ENCODE data around the gene KRTAP9-7.
A peak's percentile ranks its signal among the peaks of the same experiment; 100 is the strongest.
"Not testable (repeated sequence)": the region's sequence is repeated elsewhere in the genome, so short reads cannot be mapped to it uniquely, and the experiment has no call there.

The KRTAP9-7 gene, protein sequence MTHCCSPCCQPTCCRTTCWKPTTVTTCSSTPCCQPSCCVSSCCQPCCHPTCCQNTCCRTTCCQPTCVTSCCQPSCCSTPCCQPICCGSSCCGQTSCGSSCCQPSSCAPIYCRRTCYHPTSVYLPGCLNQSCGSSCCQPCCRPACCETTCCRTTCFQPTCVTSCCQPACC

DNA sequence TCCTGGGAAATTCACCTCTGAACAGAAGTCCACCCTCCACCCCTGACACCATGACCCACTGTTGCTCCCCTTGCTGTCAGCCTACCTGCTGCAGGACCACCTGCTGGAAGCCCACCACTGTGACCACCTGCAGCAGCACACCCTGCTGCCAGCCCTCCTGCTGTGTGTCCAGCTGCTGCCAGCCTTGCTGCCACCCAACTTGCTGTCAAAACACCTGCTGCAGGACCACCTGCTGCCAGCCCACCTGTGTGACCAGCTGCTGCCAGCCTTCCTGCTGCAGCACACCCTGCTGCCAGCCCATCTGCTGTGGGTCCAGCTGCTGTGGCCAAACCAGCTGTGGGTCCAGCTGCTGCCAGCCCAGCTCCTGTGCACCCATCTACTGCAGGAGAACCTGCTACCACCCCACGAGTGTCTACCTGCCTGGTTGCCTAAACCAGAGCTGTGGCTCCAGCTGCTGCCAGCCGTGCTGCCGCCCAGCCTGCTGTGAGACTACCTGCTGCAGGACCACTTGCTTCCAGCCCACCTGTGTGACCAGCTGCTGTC, at the start of gene KRTAP9-7:
Gene KRTAP9-7, plus strand, starts transcription at position 51 of the 543 bp plus-strand sequence. Its CDS starts 0 bp downstream, at position 51.
- ATAC-seq, H3K9me3 Mint-ChIP-seq, H3K4me3 Mint-ChIP-seq, H3K4me1 Mint-ChIP-seq, H3K27ac Mint-ChIP-seq, H3K36me3 Mint-ChIP-seq: not testable (repeated sequence)
- H3K27me3 Mint-ChIP-seq = peaks cover 24% of the 10 kb centered on the region

DNA sequence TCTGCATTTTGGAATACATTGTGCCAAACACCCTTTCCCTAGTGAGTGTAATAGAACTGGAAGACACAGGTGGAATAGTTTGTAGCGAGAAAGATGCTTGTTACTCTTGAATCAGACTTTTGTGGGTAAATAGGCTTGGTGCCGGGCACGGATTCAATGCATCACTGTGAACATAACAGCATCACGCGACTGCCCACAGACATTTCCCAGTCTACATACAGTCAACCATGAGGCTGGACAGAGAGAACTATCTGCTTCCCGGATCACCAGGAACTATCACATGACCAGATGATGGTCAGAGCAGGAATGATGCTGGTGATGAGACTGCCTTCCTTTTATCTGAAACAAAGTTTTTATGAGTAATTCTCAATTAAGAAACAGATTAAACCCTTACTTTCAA, 49.4 kb upstream of the KRTAP9-7 start:
- H3K27me3 Mint-ChIP-seq = peaks cover 41% of the 10 kb centered on the region
- H3K4me1 Mint-ChIP-seq = peaks cover 8% of the 10 kb centered on the region

DNA sequence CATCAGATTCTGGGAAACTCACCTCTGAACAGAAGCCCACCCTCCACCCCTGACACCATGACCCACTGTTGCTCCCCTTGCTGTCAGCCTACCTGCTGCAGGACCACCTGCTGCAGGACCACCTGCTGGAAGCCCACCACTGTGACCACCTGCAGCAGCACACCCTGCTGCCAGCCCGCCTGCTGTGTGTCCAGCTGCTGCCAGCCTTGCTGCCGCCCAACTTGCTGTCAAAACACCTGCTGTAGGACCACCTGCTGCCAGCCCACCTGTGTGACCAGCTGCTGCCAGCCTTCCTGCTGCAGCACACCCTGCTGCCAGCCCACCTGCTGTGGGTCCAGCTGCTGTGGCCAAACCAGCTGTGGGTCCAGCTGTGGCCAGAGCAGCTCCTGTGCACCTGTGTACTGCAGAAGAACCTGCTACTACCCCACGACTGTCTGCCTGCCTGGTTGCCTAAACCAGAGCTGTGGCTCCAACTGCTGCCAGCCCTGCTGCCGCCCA, 48.9 kb upstream of the KRTAP9-7 start, which contains the start of gene KRTAP9-2:
Gene KRTAP9-2, plus strand, starts transcription at position 51 of the 498 bp plus-strand sequence. Its CDS starts 7 bp downstream, at position 58.
- peaks cover 40% of the 10 kb centered on the region for H3K27me3 Mint-ChIP-seq
- ATAC-seq, H3K36me3 Mint-ChIP-seq, H3K9me3 Mint-ChIP-seq, H3K4me3 Mint-ChIP-seq, H3K27ac Mint-ChIP-seq, H3K4me1 Mint-ChIP-seq: not testable (repeated sequence)

More for the DNA sequence above, 49.4 kb upstream of the KRTAP9-7 start:
- Mint-ChIP-seq H3K4me3 (no peak overlapping the region), H3K9me3 (peaks cover 3% of the 10 kb centered on the region), H3K36me3 (no peaks in the 10 kb centered on the region), H3K27ac (no peak overlapping the region)
- no peak for ATAC-seq

DNA sequence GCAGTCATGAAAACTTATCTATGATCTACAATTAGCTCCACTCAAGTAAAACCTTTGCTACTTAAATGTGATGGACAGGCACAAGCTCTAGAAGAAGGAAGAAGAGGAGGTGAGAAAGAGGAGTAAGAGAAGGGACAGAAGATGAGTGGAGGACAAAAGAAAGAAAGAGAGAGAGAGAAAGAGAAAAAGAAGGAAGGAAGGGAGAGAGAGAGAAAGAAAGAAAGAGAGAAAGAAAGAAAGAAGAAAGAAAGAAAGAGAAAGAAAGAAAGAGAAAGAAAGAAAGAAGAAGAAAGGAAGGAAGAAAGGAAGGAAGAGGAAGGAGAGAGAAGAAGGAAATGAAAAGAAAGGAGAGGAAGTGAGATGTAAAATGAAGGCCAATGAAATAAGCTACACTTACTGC, 45.4 kb upstream of the KRTAP9-7 start:
- Mint-ChIP-seq H3K9me3 (peaks cover 3% of the 10 kb centered on the region), H3K36me3 (no peaks in the 10 kb centered on the region), H3K27me3 (peaks cover 50% of the 10 kb centered on the region), H3K4me3 (no peak overlapping the region), H3K4me1 (peaks cover 8% of the 10 kb centered on the region), H3K27ac (no peak overlapping the region)
- ATAC-seq = no peak

DNA sequence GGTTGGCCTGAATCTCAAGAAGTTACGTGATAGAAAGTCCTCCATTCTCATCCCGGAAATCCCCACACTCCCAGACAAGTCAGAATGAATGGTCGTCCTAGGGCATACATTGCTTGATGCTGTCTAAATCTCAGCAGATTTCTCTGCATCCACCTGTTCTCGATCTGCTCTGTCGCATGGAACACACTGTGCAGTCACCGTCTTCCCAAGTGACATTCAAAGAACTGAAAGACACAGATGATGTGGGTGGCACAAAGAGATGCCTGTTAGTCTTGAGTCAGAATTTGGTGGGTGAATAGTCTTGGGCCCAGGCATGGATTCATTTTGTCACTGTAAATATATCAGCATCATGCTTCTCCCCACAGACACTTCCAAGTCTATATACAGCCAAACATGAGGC, 43.8 kb upstream of the KRTAP9-7 start:
- no peak for ATAC-seq
- peaks cover 8% of the 10 kb centered on the region for H3K4me1 Mint-ChIP-seq
- H3K4me3 Mint-ChIP-seq = no peak overlapping the region
- H3K36me3 Mint-ChIP-seq = no peaks in the 10 kb centered on the region
- peaks cover 3% of the 10 kb centered on the region for H3K9me3 Mint-ChIP-seq
- no peak overlapping the region for H3K27ac Mint-ChIP-seq
- peaks cover 60% of the 10 kb centered on the region for H3K27me3 Mint-ChIP-seq

DNA sequence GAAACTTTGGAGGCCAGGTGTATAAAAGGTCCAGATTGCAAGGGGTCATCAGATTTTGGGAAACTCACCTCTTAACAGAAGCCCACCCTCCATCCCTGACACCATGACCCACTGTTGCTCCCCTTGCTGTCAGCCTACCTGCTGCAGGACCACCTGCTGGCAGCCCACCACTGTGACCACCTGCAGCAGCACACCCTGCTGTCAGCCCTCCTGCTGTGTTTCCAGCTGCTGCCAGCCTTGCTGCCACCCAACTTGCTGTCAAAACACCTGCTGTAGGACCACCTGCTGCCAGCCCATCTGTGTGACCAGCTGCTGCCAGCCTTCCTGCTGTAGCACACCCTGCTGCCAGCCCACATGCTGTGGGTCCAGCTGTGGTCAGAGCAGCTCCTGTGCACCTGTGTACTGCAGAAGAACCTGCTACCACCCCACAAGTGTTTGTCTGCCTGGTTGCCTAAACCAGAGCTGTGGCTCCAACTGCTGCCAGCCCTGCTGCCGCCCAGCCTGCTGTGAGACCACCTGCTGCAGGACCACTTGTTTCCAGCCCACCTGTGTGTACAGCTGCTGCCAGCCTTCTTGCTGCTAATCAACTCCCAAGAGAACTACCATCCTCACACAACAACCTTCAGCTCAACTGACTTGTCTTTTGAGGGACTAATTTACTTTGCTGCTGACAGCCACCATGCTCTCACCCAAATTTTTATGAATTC, 42.9 kb upstream of the KRTAP9-7 start, which contains the start of gene KRTAP9-3:
Gene KRTAP9-3, plus strand, starts transcription at position 51 of the 707 bp plus-strand sequence. Its CDS starts 53 bp downstream, at position 104.
- H3K4me3 Mint-ChIP-seq, H3K4me1 Mint-ChIP-seq, H3K9me3 Mint-ChIP-seq, H3K36me3 Mint-ChIP-seq, ATAC-seq, H3K27ac Mint-ChIP-seq: not testable (repeated sequence)
- H3K27me3 Mint-ChIP-seq = peaks cover 65% of the 10 kb centered on the region

DNA sequence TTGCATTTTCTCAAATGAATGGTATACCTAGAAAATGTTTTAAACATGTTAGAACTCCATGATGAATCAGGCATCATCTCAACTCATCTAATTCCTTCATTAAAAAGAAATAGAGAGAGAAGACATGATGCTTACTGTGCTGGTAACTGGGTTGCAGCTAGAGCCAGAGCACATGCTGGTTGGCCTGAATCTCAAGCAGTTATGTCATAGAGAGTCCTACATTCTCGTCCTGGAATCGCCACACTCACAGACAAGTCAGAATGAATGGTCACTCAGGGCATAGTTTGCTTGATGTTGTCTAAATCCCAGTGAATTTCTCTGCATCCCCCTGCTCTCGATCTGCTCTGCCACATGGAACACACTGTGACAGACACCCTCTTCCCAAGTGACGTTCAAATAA, 38.4 kb upstream of the KRTAP9-7 start:
- H3K4me1 Mint-ChIP-seq, H3K36me3 Mint-ChIP-seq, H3K4me3 Mint-ChIP-seq, ATAC-seq, H3K27ac Mint-ChIP-seq, H3K9me3 Mint-ChIP-seq: not testable (repeated sequence)
- H3K27me3 Mint-ChIP-seq = peaks cover 65% of the 10 kb centered on the region

DNA sequence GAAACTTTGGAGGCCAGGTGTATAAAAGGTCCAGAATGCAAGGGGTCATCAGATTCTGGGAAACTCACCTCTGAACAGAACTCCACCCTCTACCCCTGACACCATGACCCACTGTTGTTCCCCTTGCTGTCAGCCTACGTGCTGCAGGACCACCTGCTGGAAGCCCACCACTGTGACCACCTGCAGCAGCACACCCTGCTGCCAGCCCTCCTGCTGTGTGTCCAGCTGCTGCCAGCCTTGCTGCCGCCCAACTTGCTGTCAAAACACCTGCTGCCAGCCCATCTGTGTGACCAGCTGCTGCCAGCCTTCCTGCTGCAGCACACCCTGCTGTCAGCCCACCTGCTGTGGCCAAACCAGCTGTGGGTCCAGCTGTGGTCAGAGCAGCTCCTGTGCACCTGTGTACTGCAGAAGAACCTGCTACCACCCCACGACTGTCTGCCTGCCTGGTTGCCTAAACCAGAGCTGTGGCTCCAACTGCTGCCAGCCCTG, 37.5 kb upstream of the KRTAP9-7 start, which contains the start of gene KRTAP9-8:
Gene KRTAP9-8, plus strand, starts transcription at position 51 of the 489 bp plus-strand sequence. Its CDS starts 53 bp downstream, at position 104.
- H3K27ac Mint-ChIP-seq, ATAC-seq, H3K4me1 Mint-ChIP-seq, H3K36me3 Mint-ChIP-seq, H3K4me3 Mint-ChIP-seq, H3K9me3 Mint-ChIP-seq: not testable (repeated sequence)
- peaks cover 67% of the 10 kb centered on the region for H3K27me3 Mint-ChIP-seq

DNA sequence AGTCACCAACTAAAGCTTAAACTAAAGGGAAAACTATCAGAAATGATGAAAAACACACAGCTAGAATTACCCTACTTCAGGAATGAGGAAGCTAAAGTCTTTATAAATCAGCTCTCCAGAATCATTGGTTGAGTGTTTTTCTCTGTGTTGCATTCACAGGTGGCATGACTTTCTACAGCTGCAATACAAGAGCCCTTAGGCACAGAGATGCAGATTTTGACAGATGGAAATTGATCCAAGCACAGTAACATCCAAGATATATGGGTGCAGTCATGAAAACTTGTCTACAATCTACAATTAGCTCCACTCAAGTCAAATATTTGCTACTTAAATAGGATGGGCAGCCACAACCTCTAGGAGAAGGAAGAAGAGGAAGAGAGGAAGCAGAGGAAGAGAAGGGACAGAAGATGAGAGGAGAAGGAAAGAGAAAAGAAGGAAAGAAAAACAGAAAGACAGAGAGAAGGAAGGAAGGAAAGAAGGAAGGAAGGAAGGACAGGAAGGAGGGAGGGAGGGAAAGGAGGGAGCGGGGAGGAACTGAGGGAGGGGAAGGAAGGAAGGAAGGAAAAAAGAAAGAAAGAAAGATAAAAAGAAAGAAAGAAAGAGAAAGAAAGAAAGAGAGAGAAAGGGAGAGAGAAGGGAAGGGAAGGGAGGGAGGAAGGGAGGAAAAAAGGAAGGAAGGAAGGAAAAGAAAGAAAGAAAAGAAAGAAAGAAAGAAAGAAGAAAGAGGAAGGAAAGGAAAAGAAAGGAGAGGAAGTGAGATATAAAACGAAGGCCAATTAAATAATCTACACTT, 28.3 kb upstream of the KRTAP9-7 start:
- not testable (repeated sequence) for ATAC-seq, H3K36me3 Mint-ChIP-seq, H3K4me1 Mint-ChIP-seq, H3K9me3 Mint-ChIP-seq, H3K4me3 Mint-ChIP-seq
- Mint-ChIP-seq H3K27ac (peak overlapping the region; percentile 4), H3K27me3 (peaks cover 34% of the 10 kb centered on the region)

DNA sequence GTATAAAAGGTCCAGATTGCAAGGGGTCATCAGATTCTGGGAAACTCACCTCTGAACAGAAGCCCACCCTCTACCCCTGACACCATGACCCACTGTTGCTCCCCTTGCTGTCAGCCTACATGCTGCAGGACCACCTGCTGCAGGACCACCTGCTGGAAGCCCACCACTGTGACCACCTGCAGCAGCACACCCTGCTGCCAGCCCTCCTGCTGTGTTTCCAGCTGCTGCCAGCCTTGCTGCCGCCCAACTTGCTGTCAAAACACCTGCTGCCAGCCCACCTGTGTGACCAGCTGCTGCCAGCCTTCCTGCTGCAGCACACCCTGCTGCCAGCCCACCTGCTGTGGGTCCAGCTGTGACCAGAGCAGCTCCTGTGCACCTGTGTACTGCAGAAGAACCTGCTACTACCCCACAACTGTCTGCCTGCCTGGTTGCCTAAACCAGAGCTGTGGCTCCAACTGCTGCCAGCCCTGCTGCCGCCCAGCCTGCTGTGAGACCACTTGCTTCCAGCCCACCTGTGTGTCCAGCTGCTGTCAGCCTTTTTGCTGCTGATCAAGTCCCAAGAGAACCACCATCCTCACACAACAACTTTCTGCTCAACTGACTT, 25.8 kb upstream of the KRTAP9-7 start, which contains the start of gene KRTAP9-4:
Gene KRTAP9-4, plus strand, starts transcription at position 51 of the 604 bp plus-strand sequence. Its CDS starts 34 bp downstream, at position 85.
- Mint-ChIP-seq H3K27me3 (peaks cover 33% of the 10 kb centered on the region), H3K4me1 (peaks cover 14% of the 10 kb centered on the region)
- H3K36me3 Mint-ChIP-seq, H3K4me3 Mint-ChIP-seq, H3K9me3 Mint-ChIP-seq, H3K27ac Mint-ChIP-seq, ATAC-seq: not testable (repeated sequence)

DNA sequence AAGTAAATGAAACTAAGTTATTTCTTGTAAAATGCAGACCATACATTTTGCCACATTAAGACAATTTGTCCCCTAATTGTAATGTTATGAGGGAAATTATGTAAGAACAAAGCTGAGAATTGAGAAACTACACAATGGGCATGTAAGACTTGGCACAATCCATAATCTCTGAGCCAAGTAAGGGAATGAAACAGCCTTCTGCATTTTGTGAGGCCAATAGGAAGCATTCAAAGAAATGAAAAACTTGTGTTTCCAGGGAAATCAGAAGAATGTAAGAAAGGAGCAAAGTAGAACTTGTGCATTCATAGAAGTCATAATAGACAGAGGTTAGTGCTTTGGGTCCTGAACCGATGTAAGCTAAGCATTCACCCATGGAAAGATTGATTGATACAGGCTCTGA, 24.2 kb upstream of the KRTAP9-7 start:
- Mint-ChIP-seq H3K4me1 (peaks cover 14% of the 10 kb centered on the region), H3K27me3 (peaks cover 43% of the 10 kb centered on the region), H3K27ac (no peak overlapping the region), H3K9me3 (no peaks in the 10 kb centered on the region), H3K4me3 (no peak overlapping the region), H3K36me3 (no peaks in the 10 kb centered on the region)
- no peak for ATAC-seq

DNA sequence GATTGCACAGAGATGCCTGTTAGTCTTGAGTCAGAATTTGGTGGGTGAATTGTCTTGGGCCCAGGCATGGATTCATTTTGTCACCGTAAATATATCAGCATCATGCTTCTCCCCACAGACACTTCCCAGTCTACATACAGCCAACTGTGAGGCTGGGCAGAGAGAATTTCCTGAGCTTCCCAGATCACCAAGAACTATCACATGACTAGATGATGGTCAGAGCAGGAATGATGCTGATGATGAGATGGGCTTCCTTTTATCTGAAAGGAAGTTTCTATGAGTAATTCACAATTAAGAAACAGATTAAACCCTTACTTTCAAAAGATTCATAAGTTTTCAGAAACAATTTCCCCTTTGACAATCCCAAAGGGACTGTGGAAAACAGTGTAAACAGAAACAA, 20.6 kb upstream of the KRTAP9-7 start:
- Mint-ChIP-seq H3K27me3 (peaks cover 62% of the 10 kb centered on the region), H3K4me1 (peaks cover 7% of the 10 kb centered on the region), H3K36me3 (no peaks in the 10 kb centered on the region), H3K9me3 (no peaks in the 10 kb centered on the region), H3K4me3 (no peak overlapping the region), H3K27ac (no peak overlapping the region)
- no peak for ATAC-seq

DNA sequence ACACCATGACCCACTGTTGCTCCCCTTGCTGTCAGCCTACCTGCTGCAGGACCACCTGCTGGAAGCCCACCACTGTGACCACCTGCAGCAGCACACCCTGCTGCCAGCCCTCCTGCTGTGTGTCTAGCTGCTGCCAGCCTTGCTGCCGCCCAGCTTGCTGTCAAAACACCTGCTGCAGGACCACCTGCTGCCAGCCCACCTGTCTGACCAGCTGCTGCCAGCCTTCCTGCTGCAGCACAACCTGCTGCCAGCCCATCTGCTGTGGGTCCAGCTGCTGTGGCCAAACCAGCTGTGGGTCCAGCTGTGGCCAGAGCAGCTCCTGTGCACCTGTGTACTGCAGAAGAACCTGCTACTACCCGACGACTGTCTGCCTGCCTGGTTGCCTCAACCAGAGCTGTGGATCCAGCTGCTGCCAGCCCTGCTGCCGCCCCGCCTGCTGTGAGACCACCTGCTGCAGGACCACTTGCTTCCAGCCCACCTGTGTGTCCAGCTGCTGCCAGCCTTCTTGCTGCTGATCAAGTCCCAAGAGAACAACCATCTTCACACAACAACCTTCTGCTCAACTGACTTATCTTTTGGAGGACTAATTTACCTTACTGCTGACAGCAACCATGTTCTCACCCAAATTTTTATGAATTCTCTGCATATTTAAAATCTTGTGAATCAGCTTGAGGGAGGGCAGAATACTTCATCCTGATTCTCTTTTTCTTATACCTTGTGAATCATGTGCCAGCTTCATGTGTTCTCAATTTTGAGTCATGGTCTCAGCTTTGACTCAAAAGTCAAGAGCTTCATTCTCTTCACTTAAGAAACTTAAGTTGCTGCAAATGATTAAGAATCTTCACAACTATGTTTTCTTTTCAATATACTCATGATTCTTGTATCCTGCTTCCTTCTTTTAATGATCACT, 19.9 kb upstream of the KRTAP9-7 start, which contains the start of gene KRTAP9-9:
Gene KRTAP9-9, plus strand, starts transcription at position 4 of the 910 bp plus-strand sequence.
- H3K9me3 Mint-ChIP-seq, ATAC-seq, H3K4me3 Mint-ChIP-seq, H3K36me3 Mint-ChIP-seq, H3K27ac Mint-ChIP-seq, H3K4me1 Mint-ChIP-seq: not testable (repeated sequence)
- peaks cover 62% of the 10 kb centered on the region for H3K27me3 Mint-ChIP-seq
